HepG2 (cell line): ENCODE results near the gene SERPIND1. TPM values are rescaled to one million over a fixed set of nuclear protein-coding genes. Genes with fewer than 3 reads are reported as not detected.

ENCODE experiments used
- ATAC-seq: fragments of 200-7000 bp; cut with Tn5 transposase; 3 replicates; pipeline ENCODE4 v1.9.1; 2020; ENCODE audit warnings: mild to moderate bottlenecking, moderate library complexity
- BruUV-seq: library from RNA; stranded (reverse); fragments of 400-500 nt; replicated peaks from 2 replicates; lab custom pipeline; 2021; lab: Mats Ljungman, UMichigan
- CTCF ChIA-PET: fragments of 300-600 bp; formaldehyde crosslinking; extraction: SDS; loops from one replicate; lab custom pipeline; 2021; ENCODE audit warnings: low total read pairs, inconsistent platforms, low intra/inter-chr PET ratio; lab: Yijun Ruan, JAX
- POLR2A ChIA-PET: fragments of 350-600 bp; sonication (Branson Sonifier 250); formaldehyde crosslinking; loops from one replicate; lab custom pipeline; 2020; ENCODE audit warnings: antibody characterized with exemption, inconsistent platforms; lab: Yijun Ruan, JAX
- DNase-seq: peaks from one replicate; pipeline ENCODE4 v3.0.0-alpha.2; 2015; ENCODE audit warnings: low spot score
- FAIRE-seq: peaks from 3 replicates; lab custom pipeline; 2011; peaks lifted over from hg19 to GRCh38; lab: Jason Lieb, UNC
- H2AFZ ChIP-seq: one replicate; pipeline ENCODE4 v1.6.1; 2011; ENCODE audit warnings: low read length, inconsistent platforms
- H3K27ac ChIP-seq: fragments of 300-600 bp; 3 replicates; pipeline ENCODE4 v1.8.0; 2011; ENCODE audit warnings: mixed run types, mild to moderate bottlenecking, mixed read lengths, low read length, inconsistent platforms; ENCODE audit not compliant: insufficient read depth; ENCODE audit errors: extremely low read length
- H3K27me3 ChIP-seq, 2 experiments: fragments of 200-600 bp in 1 of 2; 2 replicates in 1 of 2; 3 replicates in 1 of 2; pipeline versions ENCODE4 v1.6.0 to v1.8.0; 2011; ENCODE audit warnings: low read length in 2 of 2, mild to moderate bottlenecking in 2 of 2, moderate library complexity in 2 of 2, inconsistent platforms in 1 of 2; ENCODE audit not compliant: insufficient read depth in 2 of 2, control insufficient read depth in 1 of 2
- H3K36me3 ChIP-seq, 2 experiments: fragments of 200-600 bp in 1 of 2; replicated peaks in 1 of 2; 2 replicates in 1 of 2; 3 replicates in 1 of 2; pipeline versions ENCODE4 v1.5.1 to v1.8.0; 2011; ENCODE audit warnings: low read length in 2 of 2, inconsistent platforms in 1 of 2; ENCODE audit not compliant: insufficient read depth in 2 of 2, control insufficient read depth in 1 of 2
- H3K4me1 ChIP-seq: 2 replicates; pipeline ENCODE4 v1.5.1; 2012; ENCODE audit warnings: low read length, inconsistent platforms; ENCODE audit not compliant: insufficient read depth
- H3K4me2 ChIP-seq: 2 replicates; pipeline ENCODE4 v1.6.0; 2011; ENCODE audit warnings: low read depth, low read length, inconsistent platforms
- H3K4me3 ChIP-seq, 3 experiments: fragments of 200-600 bp in 1 of 3; sonication (generic), shearing (Covaris generic) in 1 of 3; replicated peaks in 1 of 3; 2 replicates each; pipeline ENCODE4 v1.5.1; 2011 to 2016; ENCODE audit warnings: low read length in 3 of 3, inconsistent platforms in 2 of 3, low read depth in 2 of 3, mild to moderate bottlenecking in 2 of 3, control low read depth in 1 of 3, mixed read lengths in 1 of 3; ENCODE audit not compliant: insufficient read depth in 1 of 3
- H3K79me2 ChIP-seq: one replicate; pipeline ENCODE4 v1.6.1; 2011; ENCODE audit warnings: low read length, inconsistent platforms; ENCODE audit not compliant: insufficient read depth
- H3K9ac ChIP-seq: 2 replicates; pipeline ENCODE4 v1.6.0; 2011; ENCODE audit warnings: mild to moderate bottlenecking, low read depth, low read length, inconsistent platforms; ENCODE audit not compliant: insufficient read depth
- H3K9me3 ChIP-seq: 2 replicates; pipeline ENCODE4 v1.5.1; 2012; ENCODE audit warnings: mild to moderate bottlenecking, low read length
- H4K20me1 ChIP-seq: 2 replicates; pipeline ENCODE4 v1.6.0; 2011; ENCODE audit warnings: inconsistent platforms, mild to moderate bottlenecking, low read length, moderate library complexity; ENCODE audit not compliant: insufficient read depth
- ARNTL ChIP-seq: sonication (generic); formaldehyde crosslinking; IDR thresholded peaks from 2 replicates; pipeline ENCODE4 v1.4.0; 2020; ENCODE audit warnings: mild to moderate bottlenecking, missing genetic modification reagents
- NCOA2 ChIP-seq: sonication (generic); formaldehyde crosslinking; IDR thresholded peaks from 2 replicates; pipeline ENCODE4 v1.8.0; 2022; ENCODE audit warnings: inconsistent platforms
- PRPF4 ChIP-seq: fragments of 200-400 bp; formaldehyde crosslinking; IDR thresholded peaks from 2 replicates; pipeline ENCODE4 v1.6.1; 2016; ENCODE audit warnings: low read length, low read depth; ENCODE audit not compliant: poor library complexity, severe bottlenecking
- ZFP41 ChIP-seq: sonication (generic); formaldehyde crosslinking; IDR thresholded peaks from 2 replicates; pipeline ENCODE4 v1.4.0; 2020; ENCODE audit warnings: mild to moderate bottlenecking, missing genetic modification reagents, borderline replicate concordance
- ZNF317 ChIP-seq: sonication (generic); formaldehyde crosslinking; IDR thresholded peaks from 2 replicates; pipeline ENCODE4 v1.5.0; 2020; ENCODE audit warnings: mild to moderate bottlenecking, missing genetic modification reagents
- ZNF431 ChIP-seq: sonication (generic); formaldehyde crosslinking; IDR thresholded peaks from 2 replicates; pipeline ENCODE4 v1.9.0; 2022; ENCODE audit warnings: missing genetic modification reagents, low read depth, mild to moderate bottlenecking, borderline replicate concordance
- ZNF839 ChIP-seq: sonication (generic); formaldehyde crosslinking; IDR thresholded peaks from 2 replicates; pipeline ENCODE4 v1.4.0; 2020; ENCODE audit warnings: missing genetic modification reagents, mild to moderate bottlenecking, borderline replicate concordance
- ZNF878 ChIP-seq: sonication (generic); formaldehyde crosslinking; IDR thresholded peaks from 2 replicates; pipeline ENCODE4 v1.8.1; 2023; ENCODE audit warnings: mild to moderate bottlenecking, missing genetic modification reagents, moderate library complexity
- WGBS: methylation state at CpG from one replicate; pipeline ENCODE4 v1.1.6; 2017; ENCODE audit warnings: low lambda C conversion rate; 5-methylcytosine and 5-hydroxymethylcytosine counted together
- in situ Hi-C: cut with HindIII; loops from 2 replicates; pipeline ENCODE4 v1.10.0; 2017; ENCODE audit warnings: low pct_unique_long_range_greater_than_20kb; ENCODE audit not compliant: extremely low pct_ligation_motif_present
- intact Hi-C: fragments of 100-400 bp; cut with micrococcal nuclease; formaldehyde crosslinking; loops from one replicate; pipeline ENCODE4 v1.10.0; 2022; ENCODE audit not compliant: unreplicated experiment
- polyA plus RNA-seq, 8 experiments: library from polyadenylated mRNA; depleted of rRNA in 3 of 8; stranded (reverse) in 7 of 8; unstranded in 1 of 8; fragments of >200 nt; fragmentation: Illumina TruSeq in 4 of 8; extraction: Trizol in 4 of 8; gene quantifications; 2 replicates each; pipeline versions ENCODE4 v1.2.1 to v1.2.3, GENCODE V29; 2011 to 2016; ENCODE audit warnings: low read depth in 4 of 8, missing spikeins in 1 of 8, mixed read lengths in 1 of 8; ENCODE audit not compliant: insufficient read depth in 1 of 8
- total RNA-seq, 5 experiments: library from RNA; depleted of rRNA; stranded (reverse); fragments of >200 nt; fragmentation: Illumina TruSeq; extraction: Trizol; gene quantifications; 2 replicates each; pipeline ENCODE4 v1.2.3, GENCODE V29; 2016; ENCODE audit warnings: low read depth in 1 of 5
- TF ChIP-seq, protein P1 (sequence below): sonication (generic); formaldehyde crosslinking; IDR thresholded peaks from 2 replicates; pipeline ENCODE4 v1.5.0; 2020; ENCODE audit warnings: missing genetic modification reagents

SERPIND1 gene
- total and polyA plus RNA-seq, 2 of the 13 experiments (the other 11 are each of a cell fraction or from before 2014, with no cell fraction given), result 111 to 350 TPM

DNA sequence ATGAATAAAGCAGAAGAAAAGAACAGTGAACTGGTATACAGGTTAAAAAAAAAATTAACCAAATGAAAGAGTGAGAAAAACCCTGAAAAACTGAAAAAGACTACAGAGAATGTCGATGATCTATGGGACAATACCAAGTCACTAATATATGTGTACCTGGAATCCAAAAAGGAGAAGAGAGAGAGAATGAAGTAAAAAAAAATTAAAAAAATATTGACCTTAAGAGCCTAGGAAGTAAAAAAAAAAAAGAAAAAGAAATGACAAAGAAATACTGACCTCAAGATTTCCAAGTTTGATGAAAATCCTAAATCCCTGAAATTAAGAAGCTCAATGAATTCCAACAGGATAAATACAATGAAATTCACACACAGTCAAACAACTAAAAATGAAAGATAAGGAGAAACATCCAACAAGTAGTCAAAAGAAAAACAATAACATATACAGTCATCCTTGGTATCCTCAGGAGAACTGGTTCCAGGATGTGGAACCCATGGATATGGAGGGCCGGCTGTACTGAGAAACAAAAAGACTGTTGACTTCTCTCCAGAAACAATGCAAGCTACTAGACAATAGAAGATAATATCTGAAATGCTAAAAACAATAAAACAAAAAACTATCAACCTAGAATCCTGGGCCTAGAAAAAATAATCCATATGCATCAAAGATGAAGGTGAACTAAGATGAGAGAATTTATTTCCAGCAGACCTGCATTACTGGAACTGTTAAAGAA is 33.5 kb upstream of the SERPIND1 start:
- H3K27ac ChIP-seq, result no peak overlapping the region
- H3K36me3 ChIP-seq, result peaks cover 3 to 18% of the 10 kb centered on the region in 2 experiments; a peak in 3 of 5 replicates
- H3K79me2 ChIP-seq, result no peaks in the 10 kb centered on the region
- BruUV-seq, result no TSS peak
- WGBS, result 96% methylated on average over 2 of the region's 2 CpGs
- H3K4me3 ChIP-seq, result no peak overlapping the region
- no peaks in the 10 kb centered on the region for H3K27me3 ChIP-seq
- H3K9me3 ChIP-seq, result no peaks in the 10 kb centered on the region
- no peak overlapping the region for H3K9ac ChIP-seq
- intact Hi-C loops (no loop called here), in situ Hi-C loops (no loop called here)
- ATAC-seq (no peak), DNase-seq (no peak), FAIRE-seq (no peak)
- H3K4me2 ChIP-seq, result no peak overlapping the region
- H3K4me1 ChIP-seq, result no peaks in the 10 kb centered on the region
- ChIA-PET CTCF (interaction anchor here (1.2 to 1.6 kb wide), 2 partner anchors 32 to 175 kb away, joined by 4 to 5 read pairs; no protein-coding TSS in a partner anchor), POLR2A (no interaction called here)
- TF ChIP-seq ZNF317 (CRISPR knock-in tag) (peak; percentile 97), ZNF431 (CRISPR knock-in tag) (no peak)
- no peaks in the 10 kb centered on the region for H4K20me1 ChIP-seq
- no peak overlapping the region for H2AFZ ChIP-seq

DNA sequence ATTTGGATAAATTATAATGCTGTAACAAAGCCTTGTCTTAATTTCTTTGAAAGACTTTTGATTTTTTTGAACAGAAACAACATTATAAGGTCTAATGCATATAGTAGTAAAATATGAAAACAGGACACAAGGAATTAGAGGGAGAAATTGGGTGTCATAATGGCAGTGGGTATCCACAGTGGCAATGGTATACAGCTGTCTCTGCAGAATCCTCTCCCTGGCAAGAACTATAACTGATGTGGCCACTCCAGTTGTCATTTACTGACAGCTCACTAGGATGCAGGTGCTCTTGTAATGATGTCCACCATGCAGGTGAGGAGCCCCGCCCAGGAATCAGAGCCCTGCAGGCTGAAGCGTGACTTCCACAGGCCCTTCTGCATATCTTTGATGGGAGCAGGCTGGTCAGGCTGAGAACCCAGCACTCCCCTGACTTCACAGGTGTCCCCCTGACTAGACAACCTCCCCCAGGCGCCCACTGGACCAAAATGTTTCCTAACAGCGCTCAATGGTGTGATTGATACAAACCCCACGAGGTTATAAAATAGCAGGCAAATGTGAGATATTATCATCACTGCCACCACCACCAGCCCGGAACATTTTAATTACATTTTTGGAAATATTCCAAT is 32.8 kb upstream of the SERPIND1 start:
- H3K36me3 ChIP-seq, result peaks cover 4 to 18% of the 10 kb centered on the region in 2 experiments; a peak in 3 of 5 replicates
- FAIRE-seq (no peak), ATAC-seq (no peak), DNase-seq (no peak)
- H3K4me2 ChIP-seq, result no peak overlapping the region
- no peaks in the 10 kb centered on the region for H3K9me3 ChIP-seq
- ChIA-PET CTCF (interaction anchor here (1.2 to 1.6 kb wide), 4 partner anchors 31 to 177 kb away, joined by 3 to 9 read pairs (median 4); no protein-coding TSS in a partner anchor), POLR2A (interaction anchor here (1.2 kb wide), 1 partner anchor 32 kb away, joined by 4 read pairs; no protein-coding TSS in a partner anchor)
- no peak overlapping the region for H3K27ac ChIP-seq
- H4K20me1 ChIP-seq, result no peaks in the 10 kb centered on the region
- intact Hi-C loops, result loop anchor here (1.0 kb wide), 1 partner anchor 31 kb away; no protein-coding TSS in a partner anchor
- H3K79me2 ChIP-seq, result no peaks in the 10 kb centered on the region
- TF ChIP-seq ZNF839 (CRISPR knock-in tag) (no peak), NCOA2 (CRISPR knock-in tag) (no peak), ZFP41 (CRISPR knock-in tag) (no peak), ZNF878 (CRISPR knock-in tag) (no peak), ARNTL (CRISPR knock-in tag) (no peak), PRPF4 (no peak)
- TF ChIP-seq, protein P1, sequence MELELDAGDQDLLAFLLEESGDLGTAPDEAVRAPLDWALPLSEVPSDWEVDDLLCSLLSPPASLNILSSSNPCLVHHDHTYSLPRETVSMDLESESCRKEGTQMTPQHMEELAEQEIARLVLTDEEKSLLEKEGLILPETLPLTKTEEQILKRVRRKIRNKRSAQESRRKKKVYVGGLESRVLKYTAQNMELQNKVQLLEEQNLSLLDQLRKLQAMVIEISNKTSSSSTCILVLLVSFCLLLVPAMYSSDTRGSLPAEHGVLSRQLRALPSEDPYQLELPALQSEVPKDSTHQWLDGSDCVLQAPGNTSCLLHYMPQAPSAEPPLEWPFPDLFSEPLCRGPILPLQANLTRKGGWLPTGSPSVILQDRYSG, result no peak
- no peak overlapping the region for H3K9ac ChIP-seq
- in situ Hi-C loops, result no loop called here
- H2AFZ ChIP-seq, result no peak overlapping the region
- no peak overlapping the region for H3K4me3 ChIP-seq
- no TSS peak for BruUV-seq
- H3K27me3 ChIP-seq, result no peaks in the 10 kb centered on the region
- H3K4me1 ChIP-seq, result no peaks in the 10 kb centered on the region
- 97% methylated on average over 4 of the region's 6 CpGs for WGBS
